ENCODE results near the gene REEP6. TPM values are rescaled to one million over a fixed set of nuclear protein-coding genes. Genes with fewer than 3 reads are reported as not detected.

The REEP6 gene
- polyA plus RNA-seq, 1 of the 3 experiments (the other 2 are of a cell fraction), result 9.1 TPM

DNA sequence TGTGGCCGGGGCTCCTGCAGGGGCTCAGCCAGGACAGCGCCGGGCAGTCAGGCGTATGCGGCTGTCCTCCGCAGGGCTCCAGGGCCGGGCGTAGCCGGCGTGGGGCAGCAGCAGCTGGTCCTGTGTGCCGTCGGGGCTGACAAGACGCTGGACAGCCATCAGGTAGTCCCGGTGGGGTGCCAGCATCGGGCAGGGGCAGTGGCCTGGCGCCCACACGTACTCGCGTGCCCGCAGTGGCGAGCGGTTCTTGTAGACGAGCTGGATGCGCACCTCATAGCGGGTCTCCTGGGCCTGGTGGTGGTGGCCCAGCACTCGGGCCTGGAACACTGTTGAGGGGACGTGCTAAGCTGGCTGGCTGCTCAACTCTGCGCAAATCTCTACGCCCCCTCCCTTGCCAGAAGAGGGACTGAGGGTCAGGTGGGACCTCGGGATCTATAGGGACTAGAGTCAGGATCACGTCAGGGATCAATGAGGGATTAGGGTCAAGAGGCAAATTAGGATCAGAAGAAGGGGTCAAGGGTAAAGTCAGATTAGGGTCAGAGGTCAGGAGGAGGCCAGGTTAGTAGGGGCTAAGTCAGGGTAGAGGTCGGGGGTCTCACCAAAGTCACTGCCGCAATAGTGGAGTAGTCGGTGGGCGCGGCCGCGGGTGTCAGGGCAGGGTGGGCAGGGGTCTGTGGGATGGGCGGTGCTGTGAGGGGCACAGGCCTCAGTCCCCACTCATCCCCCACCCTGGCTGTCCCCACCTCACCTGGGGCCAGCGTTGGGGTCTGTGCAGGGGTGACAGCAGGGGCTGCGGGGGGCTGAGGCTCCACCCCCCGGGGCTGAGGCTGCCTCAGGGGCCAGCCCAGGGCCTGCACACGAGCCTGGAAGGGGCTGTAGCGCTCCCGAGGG is 15.3 kb downstream of the REEP6 start:
- Histone ChIP-seq H3K4me2 (no peak overlapping the region), H3K4me3 (ENCODE audit: low read depth in 2 of 2, low read length in 1 of 2) (no peak overlapping the region), H3K27me3 (ENCODE audit: insufficient read depth) (0 out of 2 replicates have a peak, but pooled peaks cover 5% of the 10 kb centered on the region), H3K27ac (ENCODE audit: low read depth in 2 of 2, low read length in 1 of 2) (no peak overlapping the region), H3K79me2 (ENCODE audit: insufficient read depth) (no peaks in the 10 kb centered on the region), H3K9me2 (no peaks in the 10 kb centered on the region), H3K36me3 (replicated peaks in 1 of 2; ENCODE audit: control insufficient read depth in 1 of 2, insufficient read depth in 2 of 2, low read length in 1 of 2) (no peaks in the 10 kb centered on the region), H3F3A (replicated peaks; ENCODE audit: insufficient read depth) (peaks cover 14% of the 10 kb centered on the region), H3K9ac (no peak overlapping the region), H4K20me1 (ENCODE audit: insufficient read depth) (no peaks in the 10 kb centered on the region), H2AFZ (ENCODE audit: low read depth) (no peak overlapping the region), H3K9me3 (no peaks in the 10 kb centered on the region), H3K4me1 (ENCODE audit: control insufficient read depth in 1 of 2, insufficient read depth in 2 of 2, low read depth in 1 of 2, low read length in 1 of 2) (peaks cover 5 to 15% of the 10 kb centered on the region in 2 experiments; a peak in 2 of 4 replicates)
- no peak for TF ChIP-seq TAF1 (IDR thresholded peaks at IDR 0.05; ENCODE audit: borderline replicate concordance, low read depth, low read length)
- no peak for TF ChIP-seq FOXM1 (IDR thresholded peaks at IDR 0.05; ENCODE audit: low read depth)
- TF ChIP-seq, protein P1, sequence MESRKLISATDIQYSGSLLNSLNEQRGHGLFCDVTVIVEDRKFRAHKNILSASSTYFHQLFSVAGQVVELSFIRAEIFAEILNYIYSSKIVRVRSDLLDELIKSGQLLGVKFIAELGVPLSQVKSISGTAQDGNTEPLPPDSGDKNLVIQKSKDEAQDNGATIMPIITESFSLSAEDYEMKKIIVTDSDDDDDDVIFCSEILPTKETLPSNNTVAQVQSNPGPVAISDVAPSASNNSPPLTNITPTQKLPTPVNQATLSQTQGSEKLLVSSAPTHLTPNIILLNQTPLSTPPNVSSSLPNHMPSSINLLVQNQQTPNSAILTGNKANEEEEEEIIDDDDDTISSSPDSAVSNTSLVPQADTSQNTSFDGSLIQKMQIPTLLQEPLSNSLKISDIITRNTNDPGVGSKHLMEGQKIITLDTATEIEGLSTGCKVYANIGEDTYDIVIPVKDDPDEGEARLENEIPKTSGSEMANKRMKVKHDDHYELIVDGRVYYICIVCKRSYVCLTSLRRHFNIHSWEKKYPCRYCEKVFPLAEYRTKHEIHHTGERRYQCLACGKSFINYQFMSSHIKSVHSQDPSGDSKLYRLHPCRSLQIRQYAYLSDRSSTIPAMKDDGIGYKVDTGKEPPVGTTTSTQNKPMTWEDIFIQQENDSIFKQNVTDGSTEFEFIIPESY (IDR thresholded peaks at IDR 0.05; ENCODE audit: borderline replicate concordance, low read depth), result no peak
- no peak for TF ChIP-seq RFX5 (IDR thresholded peaks at IDR 0.05; ENCODE audit: low read length)
- TF ChIP-seq GABPA (IDR thresholded peaks at IDR 0.05; ENCODE audit: low read depth), result no peak
- TF ChIP-seq SMC3 (IDR thresholded peaks at IDR 0.05; ENCODE audit: low read depth, low read length), result no peak
- TF ChIP-seq, protein P2, sequence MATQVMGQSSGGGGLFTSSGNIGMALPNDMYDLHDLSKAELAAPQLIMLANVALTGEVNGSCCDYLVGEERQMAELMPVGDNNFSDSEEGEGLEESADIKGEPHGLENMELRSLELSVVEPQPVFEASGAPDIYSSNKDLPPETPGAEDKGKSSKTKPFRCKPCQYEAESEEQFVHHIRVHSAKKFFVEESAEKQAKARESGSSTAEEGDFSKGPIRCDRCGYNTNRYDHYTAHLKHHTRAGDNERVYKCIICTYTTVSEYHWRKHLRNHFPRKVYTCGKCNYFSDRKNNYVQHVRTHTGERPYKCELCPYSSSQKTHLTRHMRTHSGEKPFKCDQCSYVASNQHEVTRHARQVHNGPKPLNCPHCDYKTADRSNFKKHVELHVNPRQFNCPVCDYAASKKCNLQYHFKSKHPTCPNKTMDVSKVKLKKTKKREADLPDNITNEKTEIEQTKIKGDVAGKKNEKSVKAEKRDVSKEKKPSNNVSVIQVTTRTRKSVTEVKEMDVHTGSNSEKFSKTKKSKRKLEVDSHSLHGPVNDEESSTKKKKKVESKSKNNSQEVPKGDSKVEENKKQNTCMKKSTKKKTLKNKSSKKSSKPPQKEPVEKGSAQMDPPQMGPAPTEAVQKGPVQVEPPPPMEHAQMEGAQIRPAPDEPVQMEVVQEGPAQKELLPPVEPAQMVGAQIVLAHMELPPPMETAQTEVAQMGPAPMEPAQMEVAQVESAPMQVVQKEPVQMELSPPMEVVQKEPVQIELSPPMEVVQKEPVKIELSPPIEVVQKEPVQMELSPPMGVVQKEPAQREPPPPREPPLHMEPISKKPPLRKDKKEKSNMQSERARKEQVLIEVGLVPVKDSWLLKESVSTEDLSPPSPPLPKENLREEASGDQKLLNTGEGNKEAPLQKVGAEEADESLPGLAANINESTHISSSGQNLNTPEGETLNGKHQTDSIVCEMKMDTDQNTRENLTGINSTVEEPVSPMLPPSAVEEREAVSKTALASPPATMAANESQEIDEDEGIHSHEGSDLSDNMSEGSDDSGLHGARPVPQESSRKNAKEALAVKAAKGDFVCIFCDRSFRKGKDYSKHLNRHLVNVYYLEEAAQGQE (IDR thresholded peaks at IDR 0.05; ENCODE audit: low read depth, low read length), result no peak
- TF ChIP-seq FOXJ3 (CRISPR knock-in tag; IDR thresholded peaks at IDR 0.05), result no peak
- TF ChIP-seq, protein P3, sequence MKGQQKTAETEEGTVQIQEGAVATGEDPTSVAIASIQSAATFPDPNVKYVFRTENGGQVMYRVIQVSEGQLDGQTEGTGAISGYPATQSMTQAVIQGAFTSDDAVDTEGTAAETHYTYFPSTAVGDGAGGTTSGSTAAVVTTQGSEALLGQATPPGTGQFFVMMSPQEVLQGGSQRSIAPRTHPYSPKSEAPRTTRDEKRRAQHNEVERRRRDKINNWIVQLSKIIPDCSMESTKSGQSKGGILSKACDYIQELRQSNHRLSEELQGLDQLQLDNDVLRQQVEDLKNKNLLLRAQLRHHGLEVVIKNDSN (IDR thresholded peaks at IDR 0.05; ENCODE audit: borderline replicate concordance, low read depth), result no peak
- no peak for TF ChIP-seq JUND (IDR thresholded peaks at IDR 0.05)
- TF ChIP-seq, protein P4, sequence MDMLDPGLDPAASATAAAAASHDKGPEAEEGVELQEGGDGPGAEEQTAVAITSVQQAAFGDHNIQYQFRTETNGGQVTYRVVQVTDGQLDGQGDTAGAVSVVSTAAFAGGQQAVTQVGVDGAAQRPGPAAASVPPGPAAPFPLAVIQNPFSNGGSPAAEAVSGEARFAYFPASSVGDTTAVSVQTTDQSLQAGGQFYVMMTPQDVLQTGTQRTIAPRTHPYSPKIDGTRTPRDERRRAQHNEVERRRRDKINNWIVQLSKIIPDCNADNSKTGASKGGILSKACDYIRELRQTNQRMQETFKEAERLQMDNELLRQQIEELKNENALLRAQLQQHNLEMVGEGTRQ (IDR thresholded peaks at IDR 0.05; ENCODE audit: borderline replicate concordance, low read depth, low read length), result no peak
- no peak for TF ChIP-seq TEAD4 (IDR thresholded peaks at IDR 0.05; ENCODE audit: borderline replicate concordance, insufficient read depth)
- no peak for TF ChIP-seq TCF12 (IDR thresholded peaks at IDR 0.05)
- CTCF ChIA-PET, result interaction anchor here (1.1 to 1.2 kb wide), 2 partner anchors 15 to 282 kb away, joined by 3 read pairs; partner anchors contain the start of gene REEP6
- DNase-seq, result no peak
- WGBS (ENCODE audit: low lambda C conversion rate), result 84% methylated on average over 24 of the region's 45 CpGs
- POLR2A ChIA-PET, result no interaction called here

Data from SK-N-SH (cell line).